Measurements from ENCODE around the gene MERTK.

DNA sequence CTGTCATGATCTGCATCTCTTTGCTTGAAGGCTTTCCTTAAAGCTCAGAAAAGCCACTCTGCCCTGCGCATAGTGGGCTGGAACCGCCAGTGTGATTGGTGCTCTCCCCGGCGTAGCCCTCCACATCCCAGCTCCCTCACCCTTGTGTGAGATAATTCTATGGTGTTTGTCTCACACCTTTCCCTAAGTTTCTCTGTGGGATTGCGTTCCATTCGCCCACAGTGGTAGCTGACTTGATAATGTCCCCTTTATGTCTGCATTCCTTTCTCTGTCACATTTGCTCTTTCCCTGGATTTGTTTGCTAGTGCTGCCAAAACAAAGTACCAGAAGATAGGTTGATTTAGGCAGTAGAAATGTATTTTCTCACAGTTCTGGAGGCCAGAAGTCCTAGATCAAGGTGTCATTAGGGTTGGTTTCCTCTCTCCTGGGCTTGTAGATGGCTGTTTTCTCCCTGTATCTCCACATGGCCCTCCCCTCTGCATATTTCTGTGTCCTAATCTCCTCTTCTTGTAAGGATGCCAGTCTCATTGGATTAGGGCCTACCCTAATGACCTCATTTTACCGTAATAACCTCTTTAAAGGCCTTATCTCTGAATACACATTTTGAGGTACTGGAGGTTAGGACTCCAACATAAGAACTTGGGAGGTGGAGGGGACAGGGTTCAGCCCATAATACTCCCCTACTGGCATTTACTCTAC lies 149.3 kb downstream of the MERTK start:
- no peak for TF ChIP-seq POLR2A (IDR thresholded peaks at IDR 0.05)
- TF ChIP-seq, protein P1, sequence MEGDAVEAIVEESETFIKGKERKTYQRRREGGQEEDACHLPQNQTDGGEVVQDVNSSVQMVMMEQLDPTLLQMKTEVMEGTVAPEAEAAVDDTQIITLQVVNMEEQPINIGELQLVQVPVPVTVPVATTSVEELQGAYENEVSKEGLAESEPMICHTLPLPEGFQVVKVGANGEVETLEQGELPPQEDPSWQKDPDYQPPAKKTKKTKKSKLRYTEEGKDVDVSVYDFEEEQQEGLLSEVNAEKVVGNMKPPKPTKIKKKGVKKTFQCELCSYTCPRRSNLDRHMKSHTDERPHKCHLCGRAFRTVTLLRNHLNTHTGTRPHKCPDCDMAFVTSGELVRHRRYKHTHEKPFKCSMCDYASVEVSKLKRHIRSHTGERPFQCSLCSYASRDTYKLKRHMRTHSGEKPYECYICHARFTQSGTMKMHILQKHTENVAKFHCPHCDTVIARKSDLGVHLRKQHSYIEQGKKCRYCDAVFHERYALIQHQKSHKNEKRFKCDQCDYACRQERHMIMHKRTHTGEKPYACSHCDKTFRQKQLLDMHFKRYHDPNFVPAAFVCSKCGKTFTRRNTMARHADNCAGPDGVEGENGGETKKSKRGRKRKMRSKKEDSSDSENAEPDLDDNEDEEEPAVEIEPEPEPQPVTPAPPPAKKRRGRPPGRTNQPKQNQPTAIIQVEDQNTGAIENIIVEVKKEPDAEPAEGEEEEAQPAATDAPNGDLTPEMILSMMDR (IDR thresholded peaks at IDR 0.05): no peak
